TTC549 (cell line): Measurements from ENCODE around the gene CCSAP.
"Not testable (repeated sequence)": the region's sequence is repeated elsewhere in the genome, so short reads cannot be mapped to it uniquely, and the experiment has no call there.

ENCODE experiments used
- FAIRE-seq: peaks from 2 replicates; lab custom pipeline; 2012; peaks lifted over from hg19 to GRCh38; lab: Jason Lieb, UNC

Gene CCSAP

DNA sequence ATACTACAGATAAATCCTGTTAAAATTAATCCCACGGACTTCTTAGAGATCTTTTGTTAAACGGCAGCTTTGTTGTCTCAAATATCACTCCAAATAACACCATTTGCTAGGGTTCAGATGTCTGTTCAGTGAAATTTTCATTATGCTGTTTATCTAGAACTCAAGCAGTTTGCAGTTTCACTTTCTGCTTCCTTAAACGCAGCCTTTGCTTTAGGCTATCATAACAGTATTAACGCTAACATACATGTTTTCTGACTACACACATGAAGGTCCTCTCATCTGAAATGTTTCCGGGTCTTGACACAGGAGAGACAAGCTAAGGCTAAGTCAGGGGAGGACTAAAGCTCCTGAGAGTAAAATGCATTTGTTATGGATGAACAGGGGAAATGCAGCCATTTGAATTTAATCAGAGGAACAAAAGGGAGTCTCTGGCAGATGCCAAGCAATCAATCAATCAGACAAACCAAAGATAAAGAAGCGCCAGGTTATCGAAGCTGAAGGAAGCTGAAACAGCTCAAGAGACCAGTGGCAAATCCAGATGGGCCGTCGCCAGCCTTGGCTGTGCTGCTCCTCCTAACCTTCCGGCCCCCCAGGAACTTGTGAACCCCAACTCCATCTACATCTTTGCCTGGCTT lies 16.9 kb downstream of the CCSAP start:
- FAIRE-seq: no peak

DNA sequence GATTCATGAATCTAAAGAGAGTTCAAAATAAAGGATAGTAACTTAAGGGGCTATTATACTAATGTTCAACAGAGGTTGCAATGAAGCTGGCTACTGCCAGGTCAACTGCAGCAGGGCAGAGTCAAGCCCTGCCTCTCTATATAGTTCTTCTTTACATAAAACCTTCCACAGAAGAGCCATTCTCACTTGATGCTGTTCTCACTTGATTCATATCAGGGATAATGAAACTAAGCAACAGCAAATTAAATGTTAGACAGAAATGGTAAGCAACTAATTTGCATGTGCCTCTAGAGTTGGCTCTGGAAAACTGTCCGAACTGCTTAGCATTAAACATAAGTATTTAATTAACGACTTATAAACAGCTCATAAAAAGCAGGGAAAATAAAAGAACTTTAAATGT lies 17.4 kb downstream of the CCSAP start:
- no peak for FAIRE-seq

- FAIRE-seq: peak; percentile 46
These were observed 18.8 kb downstream of the CCSAP start for GRCh38 chr1:229323885-229324553.

GRCh38 chr1:229323201-229323600 lies 19.6 kb downstream of the CCSAP start:
- peak; percentile 52 for FAIRE-seq

- no peak for FAIRE-seq
These were observed 23.4 kb downstream of the CCSAP start for GRCh38 chr1:229319487-229319886.

DNA sequence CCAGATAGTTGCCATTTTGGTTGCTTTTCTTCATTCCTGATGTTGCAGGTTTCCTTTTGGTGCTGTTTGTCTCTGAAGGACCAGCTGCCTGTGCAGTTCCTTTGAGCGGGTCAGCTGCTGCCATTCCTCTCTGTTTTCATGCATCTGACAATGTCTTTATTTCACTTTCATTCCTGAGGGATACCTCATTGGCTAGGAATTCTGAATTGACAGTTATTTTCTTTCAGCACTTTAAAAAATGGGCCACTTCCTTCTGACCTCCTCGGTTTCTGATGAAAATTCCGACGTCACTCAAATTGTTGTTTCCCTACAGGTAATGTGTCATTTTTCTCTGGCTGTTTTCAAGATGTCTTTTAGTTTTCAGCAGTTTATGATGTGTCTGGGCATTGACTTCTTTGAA lies 24.8 kb downstream of the CCSAP start:
- FAIRE-seq: no peak

DNA sequence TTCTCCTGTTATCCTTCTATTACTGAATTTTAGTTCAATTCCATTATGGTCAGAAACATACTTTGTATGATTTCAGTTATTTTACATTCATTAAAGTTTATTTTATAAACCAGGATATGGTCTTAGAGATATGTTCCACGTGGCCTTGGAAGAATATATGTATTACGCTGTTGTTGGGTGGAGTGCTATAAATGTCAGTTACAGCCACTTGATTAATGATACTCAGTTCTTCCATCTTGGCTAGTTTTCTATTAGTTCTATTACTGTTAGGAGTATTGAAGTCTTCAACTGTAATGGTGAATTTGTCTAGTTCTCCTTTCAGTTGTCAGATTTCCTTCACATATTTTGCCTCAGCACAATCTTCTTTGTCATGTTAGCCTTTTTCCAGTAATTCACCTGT lies 26.7 kb downstream of the CCSAP start:
- peak; percentile 69 for FAIRE-seq

GRCh38 chr1:229310833-229311232 lies 32.0 kb downstream of the CCSAP start:
- no peak for FAIRE-seq

DNA sequence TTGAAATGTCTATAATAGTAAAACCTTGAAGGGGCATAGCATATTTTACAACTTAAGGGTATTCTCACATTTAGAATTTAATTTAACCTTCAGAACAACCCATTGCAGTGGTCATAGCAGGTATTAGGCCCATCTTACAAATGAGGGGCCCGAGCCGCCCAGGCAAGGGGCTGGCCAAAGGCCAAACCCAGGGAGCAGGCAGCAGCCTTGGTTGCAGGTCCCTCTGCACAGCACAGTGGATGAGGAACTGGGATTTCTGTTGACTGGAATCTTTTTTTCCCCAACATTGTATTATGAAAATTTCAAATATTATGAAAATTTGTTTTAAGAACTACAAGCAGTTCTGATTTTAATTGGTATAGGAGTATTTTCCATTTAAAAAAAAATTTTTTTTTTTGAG lies 33.2 kb downstream of the CCSAP start:
- no peak for FAIRE-seq

DNA sequence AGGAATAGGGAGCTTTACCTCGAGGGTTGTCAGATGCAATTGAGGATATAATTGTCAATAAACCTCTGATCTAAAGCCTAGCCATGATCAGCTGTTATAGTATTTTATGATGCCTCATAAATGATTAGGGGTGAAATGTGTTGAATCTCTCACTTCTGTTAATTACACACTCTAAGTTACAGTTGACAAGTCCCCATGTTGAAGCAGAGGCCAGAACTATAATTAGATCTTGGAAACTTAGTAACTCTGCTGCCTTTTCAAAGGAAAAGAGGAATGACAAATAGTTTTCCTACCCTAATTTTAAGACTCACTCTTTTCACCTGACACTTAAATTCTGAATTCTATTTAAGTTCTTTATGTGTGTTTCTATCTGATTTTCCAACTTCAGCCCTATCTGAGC lies 33.8 kb downstream of the CCSAP start:
- FAIRE-seq: no peak

DNA sequence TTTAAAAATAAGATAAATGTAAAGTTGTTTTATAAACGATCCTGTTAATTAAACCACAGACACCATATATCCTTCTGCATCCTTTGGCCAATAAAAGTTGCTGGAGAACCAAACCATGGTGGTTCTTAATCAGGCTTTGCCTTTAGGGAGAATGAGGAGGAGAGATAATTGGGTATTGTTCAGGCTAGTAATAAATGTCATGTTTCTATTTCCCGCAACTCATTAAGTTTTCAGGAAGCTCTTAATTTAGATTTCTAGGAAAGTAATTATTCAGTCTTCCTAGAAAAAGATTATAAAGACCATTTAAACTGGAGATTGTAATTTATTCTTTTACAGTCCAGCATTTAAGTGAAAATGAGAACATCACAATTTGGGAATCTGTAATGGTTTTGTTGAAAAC lies 37.5 kb downstream of the CCSAP start:
- peak; percentile 60 for FAIRE-seq

- FAIRE-seq: no peak
These were observed 39.0 kb downstream of the CCSAP start for GRCh38 chr1:229303855-229304254.

DNA sequence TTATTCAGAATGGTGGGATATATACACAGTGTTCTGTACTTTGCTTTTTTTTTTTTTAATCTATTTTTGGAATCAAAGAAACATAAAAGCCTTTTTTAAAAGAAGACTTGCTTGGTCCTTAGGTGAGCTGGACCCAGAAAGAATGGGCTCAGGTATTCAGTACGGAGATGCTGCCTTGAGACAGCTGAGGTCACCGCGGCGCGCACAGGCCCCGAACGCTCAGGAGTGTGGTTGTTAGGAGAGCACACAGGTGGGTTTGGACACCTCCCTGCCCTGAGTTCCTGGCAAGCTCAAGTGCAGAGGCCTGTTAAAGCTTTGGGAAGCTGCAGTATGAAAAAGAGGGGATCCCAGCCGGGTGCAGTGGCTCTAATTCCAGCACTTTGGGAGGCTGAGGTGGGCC lies 40.1 kb downstream of the CCSAP start:
- FAIRE-seq: no peak

DNA sequence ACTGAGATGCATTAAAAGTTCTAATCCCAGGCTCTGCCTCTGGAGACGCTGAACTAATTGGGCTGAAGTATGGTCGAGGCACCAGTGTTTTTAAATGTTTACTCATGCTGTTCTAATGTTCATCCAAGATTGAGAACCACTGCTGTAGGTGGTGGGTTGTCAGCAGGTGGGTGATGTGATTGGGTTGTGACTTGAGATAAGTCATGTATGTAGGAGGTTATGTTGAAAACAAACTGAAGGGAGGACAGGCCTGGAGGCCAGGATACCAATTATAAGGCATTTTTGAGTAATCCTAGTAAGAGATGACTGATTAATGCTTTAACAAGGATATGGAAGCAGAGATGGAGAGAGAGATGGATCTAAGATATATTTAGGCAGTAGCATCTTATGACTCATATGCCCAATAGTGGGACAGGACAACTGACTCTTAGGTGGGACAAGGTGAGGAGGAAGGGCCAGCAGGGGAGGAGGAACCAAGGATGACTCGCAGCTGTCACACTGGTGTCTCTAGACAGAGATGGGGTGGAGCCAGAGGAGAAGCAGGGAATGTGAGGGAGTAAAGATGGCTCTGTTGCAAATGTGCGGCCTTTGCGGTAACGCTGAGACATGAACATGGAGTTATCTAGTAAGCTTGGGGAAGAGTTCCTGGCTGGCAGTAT lies 42.6 kb downstream of the CCSAP start:
- FAIRE-seq: no peak

GRCh38 chr1:229298887-229299503 lies 43.9 kb downstream of the CCSAP start:
- FAIRE-seq: no peak

DNA sequence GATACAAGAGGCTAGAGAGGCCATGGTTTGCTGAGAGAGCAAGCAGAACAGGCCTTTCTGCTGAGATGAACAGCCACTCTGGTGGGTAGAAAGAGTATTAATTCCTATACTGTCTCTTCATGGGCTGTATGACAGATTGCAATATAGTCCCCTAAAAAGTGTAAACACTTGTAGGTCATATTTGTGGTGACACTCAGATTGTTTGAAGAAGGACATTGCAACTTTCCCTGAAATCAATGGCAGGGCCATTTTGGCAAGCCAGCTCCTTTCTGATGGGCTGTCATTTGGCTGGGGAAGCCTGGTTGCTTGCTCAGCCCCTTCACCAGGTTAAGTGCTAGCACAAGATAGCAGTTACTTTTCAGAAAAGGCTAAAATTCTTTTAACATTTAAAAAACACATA lies 44.4 kb downstream of the CCSAP start:
- FAIRE-seq: no peak

DNA sequence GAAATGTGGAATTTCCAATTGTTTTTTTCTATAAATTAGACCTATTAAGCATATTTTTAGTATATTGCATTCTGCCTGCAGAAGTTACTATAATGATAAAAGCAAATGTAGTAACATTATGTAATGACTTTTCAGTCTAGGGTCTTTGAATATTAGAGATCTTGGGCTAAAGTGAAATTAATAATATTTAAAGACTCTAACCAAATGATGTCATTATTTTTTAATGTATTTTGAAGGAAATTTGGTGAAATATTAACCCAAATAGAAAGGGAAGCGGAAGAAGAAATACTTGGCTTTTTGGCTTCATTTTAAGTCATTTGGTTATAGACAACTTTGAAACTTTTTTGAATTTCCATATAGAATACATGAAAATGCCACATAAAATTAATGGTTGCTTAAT lies 45.1 kb downstream of the CCSAP start:
- no peak for FAIRE-seq

GRCh38 chr1:229296541-229296941 lies 46.3 kb downstream of the CCSAP start:
- no peak for FAIRE-seq

GRCh38 chr1:229295745-229296144 lies 47.1 kb downstream of the CCSAP start:
- FAIRE-seq: no peak

- no peak for FAIRE-seq
These were observed 49.2 kb downstream of the CCSAP start for GRCh38 chr1:229293528-229294204.

DNA sequence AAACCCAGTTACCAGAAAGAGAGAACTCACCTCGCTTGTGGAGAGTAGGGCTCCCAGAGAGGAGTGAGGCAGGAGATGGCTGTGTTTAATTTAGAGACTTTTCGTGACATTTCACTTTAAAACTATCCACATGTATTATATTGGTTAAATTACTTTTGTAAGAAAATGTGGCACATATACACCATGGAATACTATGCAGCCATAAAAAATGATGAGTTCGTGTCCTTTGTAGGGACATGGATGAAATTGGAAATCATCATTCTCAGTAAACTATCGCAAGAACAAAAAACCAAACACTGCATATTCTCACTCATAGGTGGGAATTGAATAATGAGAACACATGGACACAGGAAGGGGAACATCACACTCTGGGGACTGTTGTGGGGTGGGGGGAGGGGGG lies 51.2 kb downstream of the CCSAP start:
- FAIRE-seq: not testable (repeated sequence)

- peak; percentile 20 for FAIRE-seq
These were observed 54.3 kb downstream of the CCSAP start for GRCh38 chr1:229288516-229288915.

DNA sequence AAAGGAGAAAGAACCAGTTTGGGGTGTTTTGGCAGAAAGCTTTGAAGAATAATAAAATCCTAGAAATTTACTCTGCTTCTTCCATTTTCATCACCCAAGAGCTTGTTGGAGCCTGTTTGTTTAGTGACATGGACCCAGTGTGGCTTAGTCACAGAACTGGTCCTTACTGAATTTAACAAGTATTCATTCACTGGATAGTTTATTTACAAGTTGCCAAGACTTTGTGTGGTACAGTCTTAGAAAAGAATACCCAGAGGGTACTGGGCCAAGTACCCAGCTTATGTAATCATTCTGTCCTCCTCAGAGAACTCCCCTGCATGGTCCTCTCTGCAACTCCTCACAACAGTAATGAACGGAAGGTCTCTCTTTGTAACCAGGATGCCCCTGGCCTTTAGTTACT lies 55.6 kb downstream of the CCSAP start:
- FAIRE-seq: no peak
